Activated CD8-positive, alpha-beta T cell treated with anti-CD3 and anti-CD28 coated beads for 36 hours (primary cell): ENCODE results near the gene PLXNB2. TPM values are rescaled to one million over a fixed set of nuclear protein-coding genes. Genes with fewer than 3 reads are reported as not detected.
A peak's percentile ranks its signal among the peaks of the same experiment; 100 is the strongest.

Experiments
- ATAC-seq: fragments of 200-7000 bp; cut with Tn5 transposase; one replicate; pipeline ENCODE4 v1.10.0; 2021; ENCODE audit warnings: mild to moderate bottlenecking, moderate library complexity
- CTCF ChIA-PET: fragments of 350-600 bp; sonication (Branson Sonifier 250); formaldehyde crosslinking; loops from one replicate; lab custom pipeline; 2021; ENCODE audit warnings: antibody characterized with exemption; lab: Charles Lee
- POLR2A ChIA-PET: fragments of 350-600 bp; sonication (Branson Sonifier 250); formaldehyde crosslinking; loops from one replicate; lab custom pipeline; 2021; ENCODE audit warnings: antibody characterized with exemption; lab: Charles Lee
- DNase-seq: peaks from one replicate; pipeline ENCODE4 v3.0.0-alpha.2; 2020
- H3K27ac Mint-ChIP-seq: one replicate; pipeline ENCODE4 v1.8.0; 2021; ENCODE audit warnings: mild to moderate bottlenecking, mixed read lengths
- H3K27me3 Mint-ChIP-seq: one replicate; pipeline ENCODE4 v1.8.0; 2021; ENCODE audit warnings: mixed read lengths
- H3K36me3 Mint-ChIP-seq: one replicate; pipeline ENCODE4 v1.8.0; 2021; ENCODE audit warnings: low read depth, mixed read lengths
- H3K4me1 Mint-ChIP-seq: one replicate; pipeline ENCODE4 v1.8.0; 2021; ENCODE audit warnings: low read depth, mixed read lengths
- H3K4me3 Mint-ChIP-seq: one replicate; pipeline ENCODE4 v1.8.0; 2021; ENCODE audit warnings: mild to moderate bottlenecking, moderate library complexity, mixed read lengths
- H3K9me3 Mint-ChIP-seq: one replicate; pipeline ENCODE4 v1.8.0; 2021; ENCODE audit warnings: mixed read lengths
- CTCF ChIP-seq: fragments of 200-600 bp; IDR thresholded peaks from one replicate; pipeline ENCODE4 v1.8.0; 2022; ENCODE audit warnings: antibody characterized with exemption, mild to moderate bottlenecking
- intact Hi-C: fragments of 100-400 bp; cut with micrococcal nuclease; formaldehyde crosslinking; loops from one replicate; pipeline ENCODE4 v1.10.0; 2022
- total RNA-seq, 2 experiments: library from RNA; stranded (reverse); gene quantifications; one replicate each; pipeline ENCODE4 v1.2.3, GENCODE V29; 2021

Gene PLXNB2
- total RNA-seq, 2 experiments from 2014 or later, result 22.1 to 26.4 TPM

GRCh38 chr22:50253046-50253915 lies 54.2 kb downstream of the PLXNB2 start:
- no peak for DNase-seq
- H3K9me3 Mint-ChIP-seq, result no peaks in the 10 kb centered on the region
- no peak for ATAC-seq
- no peaks in the 10 kb centered on the region for H3K36me3 Mint-ChIP-seq
- CTCF ChIA-PET, result interaction anchor here (0.6 to 3.3 kb wide), 15 partner anchors 9 to 367 kb away, joined by 3 to 33 read pairs (median 3); partner anchors contain the start of gene DENND6B
- H3K27ac Mint-ChIP-seq, result no peak overlapping the region
- POLR2A ChIA-PET, result interaction anchor here (0.6 to 3.1 kb wide), 2 partner anchors 7 to 19 kb away, joined by 3 to 13 read pairs; no protein-coding TSS in a partner anchor
- H3K4me3 Mint-ChIP-seq, result no peak overlapping the region
- H3K4me1 Mint-ChIP-seq, result peaks cover 10% of the 10 kb centered on the region
- no peak for TF ChIP-seq CTCF
- H3K27me3 Mint-ChIP-seq, result no peaks in the 10 kb centered on the region
- intact Hi-C loops, result loop anchor here (5.0 kb wide), 1 partner anchor 89 kb away; the partner anchor contains the start of gene PPP6R2

GRCh38 chr22:50252082-50253045 lies 55.1 kb downstream of the PLXNB2 start:
- peak; percentile 57 for TF ChIP-seq CTCF
- Mint-ChIP-seq H3K36me3 (peaks cover 4% of the 10 kb centered on the region), H3K27ac (no peak overlapping the region), H3K4me3 (peak overlapping the region; percentile 44), H3K27me3 (no peaks in the 10 kb centered on the region), H3K4me1 (peaks cover 13% of the 10 kb centered on the region), H3K9me3 (no peaks in the 10 kb centered on the region)
- intact Hi-C loops, result loop anchor here (5.0 kb wide), 1 partner anchor 90 kb away; the partner anchor contains the start of gene PPP6R2
- DNase-seq, result peak; percentile 86
- ChIA-PET POLR2A (interaction anchor here (0.5 to 3.1 kb wide), 5 partner anchors 8 to 90 kb away, joined by 3 to 13 read pairs (median 5); no protein-coding TSS in a partner anchor), CTCF (interaction anchor here (0.6 to 3.3 kb wide), 21 partner anchors 9 to 368 kb away, joined by 3 to 33 read pairs (median 4); partner anchors contain the start of genes DENND6B, MAPK12 and SCO2)
- peak; percentile 63 for ATAC-seq

GRCh38 chr22:50251477-50252081 lies 55.9 kb downstream of the PLXNB2 start:
- intact Hi-C loops, result loop anchor here (5.0 kb wide), 1 partner anchor 91 kb away; the partner anchor contains the start of gene PPP6R2
- H3K4me3 Mint-ChIP-seq, result peak overlapping the region; percentile 44
- no peaks in the 10 kb centered on the region for H3K9me3 Mint-ChIP-seq
- DNase-seq (no peak), ATAC-seq (no peak)
- peaks cover 7% of the 10 kb centered on the region for H3K36me3 Mint-ChIP-seq
- H3K4me1 Mint-ChIP-seq, result peaks cover 13% of the 10 kb centered on the region
- no peak overlapping the region for H3K27ac Mint-ChIP-seq
- no peaks in the 10 kb centered on the region for H3K27me3 Mint-ChIP-seq
- POLR2A ChIA-PET, result interaction anchor here (0.7 to 3.1 kb wide), 6 partner anchors 12 to 274 kb away, joined by 3 to 13 read pairs (median 5); partner anchors contain the start of gene SCO2
- no peak for TF ChIP-seq CTCF
- CTCF ChIA-PET, result interaction anchor here (1.0 to 3.3 kb wide), 15 partner anchors 9 to 370 kb away, joined by 3 to 33 read pairs (median 6); partner anchors contain the start of genes DENND6B, MAPK12 and SCO2
